Aorta (tissue), 5 donors: ENCODE results near the gene PDILT. TPM values are rescaled to one million over a fixed set of nuclear protein-coding genes. Genes with fewer than 3 reads are reported as not detected.

Experiments
- ATAC-seq: fragments of 200-7000 bp; cut with Tn5 transposase; one replicate; pipeline ENCODE4 v1.9.1; 2022; ENCODE audit warnings: moderate library complexity; ENCODE audit not compliant: low FRiP score
- DNase-seq, 2 donors: peaks; one replicate each; pipeline ENCODE4 v3.0.0-alpha.2; 2020
- H3K27ac ChIP-seq, 2 donors: one replicate each; pipeline ENCODE4 v1.5.1; 2013; ENCODE audit warnings: low read length in 2 of 2, mild to moderate bottlenecking in 2 of 2, moderate library complexity in 2 of 2, control low read depth in 1 of 2, inconsistent platforms in 1 of 2, low read depth in 1 of 2
- H3K27me3 ChIP-seq, 2 donors: one replicate each; pipeline ENCODE4 v1.6.1; 2013; ENCODE audit warnings: control low read depth in 1 of 2, low read length in 1 of 2, mild to moderate bottlenecking in 1 of 2, moderate library complexity in 1 of 2; ENCODE audit not compliant: insufficient read depth in 2 of 2, control insufficient read depth in 1 of 2
- H3K36me3 ChIP-seq, 2 donors: one replicate each; pipeline ENCODE4 v1.6.1; 2013; ENCODE audit warnings: control low read depth in 1 of 2, low read length in 1 of 2, mild to moderate bottlenecking in 1 of 2; ENCODE audit not compliant: insufficient read depth in 2 of 2, control insufficient read depth in 1 of 2
- H3K4me1 ChIP-seq, 2 donors: one replicate each; pipeline ENCODE4 v1.6.1; 2013; ENCODE audit warnings: low read length in 2 of 2, control low read depth in 1 of 2, mild to moderate bottlenecking in 1 of 2, moderate library complexity in 1 of 2; ENCODE audit not compliant: insufficient read depth in 2 of 2, control insufficient read depth in 1 of 2
- H3K4me3 ChIP-seq, 2 donors: one replicate each; pipeline ENCODE4 v1.5.1; 2013; ENCODE audit warnings: low read length in 2 of 2, control low read depth in 1 of 2, mild to moderate bottlenecking in 1 of 2
- H3K9me3 ChIP-seq: one replicate; pipeline ENCODE4 v1.6.1; 2013; ENCODE audit warnings: mild to moderate bottlenecking, low read length; ENCODE audit not compliant: control insufficient read depth
- WGBS, 2 donors: extraction: QIAGEN DNeasy Blood & Tissue Kit; methylation state at CpG; one replicate each; pipeline ENCODE4 v1.1.7; 2013; 5-methylcytosine and 5-hydroxymethylcytosine counted together
- intact Hi-C, 2 donors: fragments of 100-400 bp; cut with DNase I; formaldehyde crosslinking; loops; one replicate each; pipeline versions ENCODE4 v1.14.2 to v1.15.0; 2022
- polyA plus RNA-seq, 2 donors: library from polyadenylated mRNA; stranded (reverse); fragments of 200-250 nt; gene quantifications; one replicate each; pipeline ENCODE4 v1.2.3, GENCODE V29; 2013
- total RNA-seq, 2 donors: library from RNA; stranded (reverse); fragmentation: NEBNext Ultra II Directional; extraction: Animal tissue kit (Norgen Biotek cat#: 25700); gene quantifications; one replicate each; pipeline ENCODE4 v1.2.1, GENCODE V29; 2021
- donor health status: healthy with polysubstance abuse.
- donor health status: Bipolar disorder and iron deficiency.
- donor health status: DM: no; HTN: no; CAD: no.
- donor health status: DM: no; HTN: no; CAD: no.
- donor health status: DM: yes; HTN: yes; CAD: no.

Gene PDILT
- total and polyA plus RNA-seq, 4 donors, result not detected

DNA sequence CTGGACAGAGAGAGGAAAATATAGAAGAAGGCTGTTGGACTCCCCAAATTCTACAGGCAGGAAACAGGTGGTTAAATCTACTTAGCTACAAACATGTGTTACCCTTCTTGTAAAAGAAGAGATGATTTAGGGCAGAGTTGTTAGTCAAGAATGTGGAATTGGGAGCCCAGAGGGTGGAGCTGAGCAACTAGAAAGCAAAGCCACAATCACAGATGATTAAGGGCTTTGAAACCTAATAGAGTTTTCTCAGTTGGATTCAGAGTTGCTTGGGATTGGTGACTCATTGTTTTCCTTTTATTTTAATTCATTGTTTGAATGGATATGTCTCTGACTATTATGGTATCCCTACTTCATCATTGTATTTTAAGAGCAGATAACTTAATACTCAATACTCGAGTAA is 11.0 kb upstream of the PDILT start:
- no peak overlapping the region for H3K27ac ChIP-seq
- intact Hi-C loops, result no loop called here
- no peaks in the 10 kb centered on the region for H3K9me3 ChIP-seq

DNA sequence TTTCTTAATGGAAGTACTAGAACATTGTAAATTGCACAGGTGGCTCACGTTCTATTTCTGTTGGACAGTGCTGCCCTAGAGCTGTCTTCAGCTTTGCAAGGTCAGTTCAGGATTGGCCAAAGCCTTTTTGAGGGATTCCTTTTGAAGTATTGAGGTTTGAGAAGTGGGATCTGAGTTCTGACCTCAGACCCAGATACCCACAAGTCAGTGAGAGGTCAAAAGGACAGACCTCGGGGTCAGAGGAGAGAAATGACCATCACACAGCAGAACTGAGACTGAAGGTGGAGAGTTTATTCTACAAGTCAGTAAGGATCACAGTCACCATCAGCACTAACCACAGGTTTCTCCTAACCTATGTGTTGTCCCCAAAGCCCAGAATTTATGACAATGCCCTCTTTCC is 6.5 kb upstream of the PDILT start:
- DNase-seq (no peak), ATAC-seq (no peak)
- H3K27me3 ChIP-seq, result no peaks in the 10 kb centered on the region
- intact Hi-C loops, result no loop called here
- no peaks in the 10 kb centered on the region for H3K9me3 ChIP-seq
- H3K4me1 ChIP-seq, result no peaks in the 10 kb centered on the region
- H3K4me3 ChIP-seq, result no peak overlapping the region
- no peaks in the 10 kb centered on the region for H3K36me3 ChIP-seq
- H3K27ac ChIP-seq, result no peak overlapping the region
- WGBS, 2 donors, result 83% methylated on average over 2 of the region's 2 CpGs

More for the DNA sequence above, 11.0 kb upstream of the PDILT start:
- no peak overlapping the region for H3K4me3 ChIP-seq
- 59 to 65% methylated on average over 1 of the region's 1 CpG for WGBS, 2 donors
- ATAC-seq, result no peak
- H3K36me3 ChIP-seq, result no peaks in the 10 kb centered on the region
- no peak for DNase-seq
- no peaks in the 10 kb centered on the region for H3K4me1 ChIP-seq
- no peaks in the 10 kb centered on the region for H3K27me3 ChIP-seq

DNA sequence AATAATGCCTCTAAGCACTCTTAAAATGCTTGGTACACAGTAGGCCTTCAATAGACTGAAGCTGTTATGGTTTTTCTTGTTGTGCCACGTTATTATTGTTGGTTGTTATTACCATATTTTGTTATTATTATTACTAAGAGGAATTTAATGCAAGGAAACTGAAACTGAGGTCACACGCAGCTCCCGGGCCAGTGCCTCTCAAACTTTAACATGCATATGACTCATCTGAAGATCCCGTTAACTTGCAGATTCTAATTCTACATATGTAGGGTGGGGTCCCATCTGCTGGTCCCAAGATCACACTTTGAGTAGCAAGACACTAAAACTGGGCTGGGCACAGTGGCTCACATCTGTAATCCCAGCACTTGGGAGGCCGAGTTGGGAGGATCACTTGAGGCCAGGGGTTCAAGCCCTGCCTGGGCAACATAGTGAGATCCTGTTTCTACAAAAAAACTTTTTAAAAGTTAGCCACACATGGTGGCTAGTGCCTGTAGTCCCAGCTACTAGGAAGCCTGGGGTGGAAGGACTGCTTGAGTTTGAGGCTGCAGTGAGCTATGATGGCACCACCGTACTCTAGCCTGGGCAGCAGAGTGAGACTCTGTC is 5.7 kb upstream of the PDILT start:
- no peak overlapping the region for H3K4me3 ChIP-seq
- no peaks in the 10 kb centered on the region for H3K4me1 ChIP-seq
- no peaks in the 10 kb centered on the region for H3K36me3 ChIP-seq
- intact Hi-C loops, result no loop called here
- no peak overlapping the region for H3K27ac ChIP-seq
- 80 to 85% methylated on average over 6 of the region's 6 CpGs for WGBS, 2 donors
- no peaks in the 10 kb centered on the region for H3K27me3 ChIP-seq
- DNase-seq (no peak), ATAC-seq (no peak)
- H3K9me3 ChIP-seq, result no peaks in the 10 kb centered on the region

DNA sequence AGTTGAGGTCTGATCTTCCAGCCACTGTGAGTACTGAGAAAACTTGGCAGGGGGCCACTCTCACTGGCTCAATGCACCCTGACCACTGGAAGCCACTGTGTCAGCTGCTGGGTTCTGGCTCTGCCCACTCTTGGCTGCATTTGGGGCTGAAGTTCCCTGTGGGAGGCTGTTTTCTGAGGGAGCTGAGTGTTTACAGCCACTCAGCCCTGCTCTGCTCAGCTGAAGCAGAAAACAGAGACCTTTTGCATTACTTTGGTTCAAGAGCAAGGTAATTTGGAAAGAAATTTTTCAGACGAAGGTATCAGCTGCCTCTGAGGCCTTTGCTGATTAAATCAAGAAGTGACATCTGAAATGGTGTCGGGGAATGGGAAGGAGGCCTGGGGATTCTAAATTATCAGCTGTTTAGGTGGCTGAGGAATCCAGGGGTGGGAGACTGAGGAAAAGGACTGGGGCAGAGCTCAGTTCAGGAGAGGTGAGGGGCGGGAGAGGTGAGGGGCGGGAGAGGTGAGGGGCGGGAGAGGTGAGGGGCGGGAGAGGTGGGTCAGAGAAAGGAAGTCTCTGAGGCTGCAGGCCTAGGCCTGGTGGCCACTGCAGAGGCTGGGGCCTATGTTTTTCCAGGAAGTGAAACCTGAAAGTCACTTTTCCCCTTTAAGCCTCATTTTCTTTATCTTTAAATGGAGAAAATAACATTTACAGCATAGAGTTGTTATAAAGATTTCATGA is 5.0 kb upstream of the PDILT start, which contains the start of gene ACSM5:
Gene ACSM5, plus strand, starts transcription at position 137 of the 723 bp plus-strand sequence. CDS start 1,951 bp downstream, outside the sequence.
- Histone ChIP-seq H3K9me3 (no peaks in the 10 kb centered on the region), H3K27ac (no peak within 1 kb of the TSS), H3K27me3 (no peaks in the 10 kb centered on the region), H3K4me1 (no peaks in the 10 kb centered on the region), H3K36me3 (no peaks in the 10 kb centered on the region), H3K4me3 (no peak within 1 kb of the TSS)
- 75% methylated on average over 4 to 6 of the region's 6 CpGs for WGBS, 2 donors
- DNase-seq (peak in 1 of 2 donors; percentile 82), ATAC-seq (no peak)
- intact Hi-C loops, result no loop called here

DNA sequence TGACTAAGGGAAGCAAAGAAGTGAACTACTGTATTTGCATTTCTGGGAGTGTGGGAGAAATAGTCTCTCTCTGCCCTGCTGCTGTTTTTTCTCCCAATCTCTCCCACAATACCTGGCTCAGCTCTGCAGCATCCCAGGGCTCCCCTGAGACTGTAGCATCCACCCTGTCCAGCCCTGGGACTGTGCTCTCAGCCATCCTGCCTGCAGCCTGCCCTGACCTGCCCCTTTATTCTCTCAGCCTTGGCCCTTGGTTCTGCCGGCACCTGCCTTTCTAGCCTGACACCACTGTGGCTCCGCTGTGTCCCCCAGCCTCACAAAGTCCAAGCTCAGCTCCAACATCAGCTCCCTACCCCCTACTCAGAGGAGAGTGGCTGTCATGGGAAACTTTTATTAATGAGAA is 1.9 kb downstream of the PDILT start:
- no peaks in the 10 kb centered on the region for H3K4me1 ChIP-seq
- 92 to 94% methylated on average over 2 of the region's 2 CpGs for whole genome bisulfite sequencing, 2 donors
- ATAC-seq (no peak), DNase-seq (no peak)
- H3K36me3 ChIP-seq, result no peaks in the 10 kb centered on the region
- no peak overlapping the region for H3K27ac ChIP-seq
- H3K27me3 ChIP-seq, result no peaks in the 10 kb centered on the region
- H3K4me3 ChIP-seq, result no peak overlapping the region
- no peaks in the 10 kb centered on the region for H3K9me3 ChIP-seq
- intact Hi-C loops, result no loop called here

DNA sequence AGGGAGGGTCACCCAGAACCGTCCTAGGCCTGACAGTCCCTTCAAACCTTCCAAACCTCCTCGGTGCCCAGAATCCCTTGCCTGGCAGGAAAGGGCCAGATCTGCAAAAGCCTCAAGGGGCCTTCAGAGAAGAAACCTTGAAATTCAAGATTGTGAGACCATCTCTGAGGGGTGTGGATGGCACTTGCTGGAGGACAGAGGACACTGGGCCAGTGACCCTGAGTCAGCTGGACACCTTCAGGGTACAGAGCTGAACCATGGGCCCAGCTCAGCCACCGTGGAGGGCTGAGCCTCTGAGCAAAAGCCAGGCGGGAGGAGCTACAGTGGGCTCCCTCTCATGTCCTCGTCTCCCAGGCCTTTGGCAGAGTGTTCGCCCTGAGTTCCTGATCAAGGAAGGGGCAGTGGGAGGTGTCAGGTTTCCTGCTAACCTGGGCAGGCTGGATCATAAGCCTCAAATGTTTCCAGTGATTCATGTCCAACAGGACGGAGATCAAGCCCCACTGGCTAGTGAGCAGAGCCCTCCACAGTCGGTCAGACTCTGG is 3.0 kb downstream of the PDILT start:
- Histone ChIP-seq H3K36me3 (no peaks in the 10 kb centered on the region), H3K9me3 (no peaks in the 10 kb centered on the region), H3K4me3 (no peak overlapping the region), H3K27ac (no peak overlapping the region), H3K4me1 (no peaks in the 10 kb centered on the region), H3K27me3 (no peaks in the 10 kb centered on the region)
- WGBS, 2 donors, result 69 to 70% methylated on average over 8 of the region's 8 CpGs
- no peak for DNase-seq
- intact Hi-C loops, result no loop called here
- no peak for ATAC-seq

DNA sequence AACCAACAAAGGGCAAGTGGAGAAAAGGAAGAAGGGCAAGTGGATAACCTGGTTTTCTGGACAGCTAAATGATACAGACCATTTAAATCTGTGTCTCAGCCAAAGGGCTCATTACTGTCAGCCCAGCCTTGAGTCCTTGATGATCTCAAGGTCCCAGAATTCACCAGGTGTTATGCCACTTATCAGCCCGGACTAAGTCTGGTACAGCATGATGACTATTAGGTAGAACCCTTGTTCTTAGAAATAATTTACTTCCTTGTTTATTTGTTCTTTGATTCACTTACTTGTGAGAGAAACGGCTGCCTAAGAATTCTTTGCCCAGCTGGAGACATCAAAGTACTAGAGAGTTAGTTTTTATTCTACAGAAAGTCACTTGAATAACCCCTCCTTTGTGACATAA is 3.5 kb downstream of the PDILT start:
- H3K9me3 ChIP-seq, result no peaks in the 10 kb centered on the region
- no peak overlapping the region for H3K27ac ChIP-seq
- H3K27me3 ChIP-seq, result no peaks in the 10 kb centered on the region
- 45 to 48% methylated on average over 2 of the region's 2 CpGs for WGBS, 2 donors
- DNase-seq (no peak), ATAC-seq (no peak)
- no peaks in the 10 kb centered on the region for H3K4me1 ChIP-seq
- no peak overlapping the region for H3K4me3 ChIP-seq
- intact Hi-C loops, result no loop called here
- H3K36me3 ChIP-seq, result no peaks in the 10 kb centered on the region

DNA sequence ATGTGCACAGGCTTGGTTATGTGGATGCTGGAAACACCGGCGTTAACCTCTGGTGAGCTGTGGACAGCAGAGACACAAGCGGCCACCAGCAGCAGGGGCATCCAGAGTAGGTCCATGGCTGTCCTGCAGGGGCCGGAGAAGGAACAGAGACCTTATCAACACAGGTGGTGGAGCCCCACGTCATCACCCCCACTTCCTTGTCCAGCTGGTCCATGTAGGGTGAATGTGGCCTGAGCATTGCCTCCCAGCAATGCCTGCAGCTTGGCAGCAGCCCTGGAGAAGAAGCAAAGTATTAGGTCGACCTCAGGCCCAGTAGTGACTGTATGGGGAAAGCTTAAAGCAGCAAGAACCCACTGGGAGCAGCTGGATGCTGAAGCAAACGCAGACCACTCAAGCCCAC is 5.4 kb downstream of the PDILT start:
- H3K4me1 ChIP-seq, result no peaks in the 10 kb centered on the region
- H3K27me3 ChIP-seq, result no peaks in the 10 kb centered on the region
- H3K27ac ChIP-seq, result no peak overlapping the region
- WGBS, 2 donors, result 69 to 70% methylated on average over 7 of the region's 7 CpGs
- H3K4me3 ChIP-seq, result no peak overlapping the region
- H3K9me3 ChIP-seq, result no peaks in the 10 kb centered on the region
- intact Hi-C loops, result no loop called here
- DNase-seq (no peak), ATAC-seq (no peak)
- no peaks in the 10 kb centered on the region for H3K36me3 ChIP-seq

DNA sequence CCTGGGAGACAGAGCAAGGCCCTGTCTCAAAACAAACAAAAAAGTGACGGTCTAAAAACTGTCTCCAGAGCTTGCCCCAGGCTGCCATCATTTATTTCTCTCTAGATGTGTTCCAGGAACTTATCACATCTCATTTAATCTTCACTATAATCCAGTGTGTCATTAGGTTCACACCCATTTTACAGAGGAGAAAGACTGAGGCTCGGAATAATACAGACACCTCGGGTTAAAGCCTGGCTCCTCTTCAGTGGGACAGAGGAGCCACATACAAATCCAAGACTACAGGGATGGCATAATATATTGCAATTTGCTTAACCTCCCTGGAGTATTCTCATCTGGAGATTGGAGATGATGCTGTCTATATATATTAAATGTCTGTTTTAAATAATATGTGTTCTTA is 5.9 kb downstream of the PDILT start:
- Histone ChIP-seq H3K4me3 (no peak overlapping the region), H3K9me3 (no peaks in the 10 kb centered on the region), H3K4me1 (no peaks in the 10 kb centered on the region), H3K27ac (no peak overlapping the region), H3K27me3 (no peaks in the 10 kb centered on the region), H3K36me3 (no peaks in the 10 kb centered on the region)
- intact Hi-C loops, result no loop called here
- no peak for DNase-seq
- ATAC-seq, result no peak
- WGBS, 2 donors, result 72 to 76% methylated on average over 3 of the region's 3 CpGs
